ENCODE measurements around the gene CFB. TPM values are rescaled to one million over a fixed set of nuclear protein-coding genes. Genes with fewer than 3 reads are reported as not detected.
A peak's percentile ranks its signal among the peaks of the same experiment; 100 is the strongest.

CFB gene
- total RNA-seq, 1 experiment from 2014 or later = 0.31 TPM

DNA sequence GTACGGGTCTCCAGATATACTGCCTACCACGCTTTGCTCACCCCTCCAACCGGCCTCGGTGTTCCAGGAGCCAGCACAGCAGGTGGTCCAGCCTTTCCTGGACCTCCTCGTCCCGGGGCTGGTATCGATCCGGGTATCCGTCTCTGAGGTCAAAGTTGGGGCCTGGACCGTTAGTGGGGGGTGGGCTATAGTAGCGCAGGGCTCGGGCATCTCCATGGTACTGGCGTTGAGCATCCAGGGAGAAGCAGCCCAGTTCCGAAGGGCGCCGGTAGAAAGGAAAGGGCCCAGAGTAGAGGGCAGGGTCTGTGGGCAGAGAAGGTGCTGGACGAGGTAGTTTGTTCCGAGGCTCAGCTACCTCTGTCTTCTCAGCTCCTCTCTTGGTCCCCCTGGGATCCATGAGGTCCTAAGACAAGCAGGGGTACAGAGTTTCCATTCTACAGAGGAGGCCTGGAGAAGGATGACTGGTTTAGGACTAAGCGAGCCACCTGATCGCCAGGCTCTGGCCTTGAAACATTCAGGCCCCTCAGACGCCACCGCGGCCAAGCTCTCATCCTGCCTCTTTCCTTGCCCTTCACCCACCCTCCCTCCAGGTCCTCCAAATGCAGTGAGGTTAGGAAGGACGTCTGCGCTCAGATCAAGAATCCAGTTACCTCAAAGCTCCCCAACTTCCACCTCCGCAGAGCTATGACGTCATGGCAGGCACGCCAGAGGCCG is 25.5 kb downstream of the CFB start:
- Histone ChIP-seq H3K14ac (ENCODE audit: insufficient read depth, low read length) (peak overlapping the region; percentile 26; the same call in 1 of the 2 replicates), H3K23ac (ENCODE audit: insufficient read length, low read depth, low read length) (no peak overlapping the region), H3K79me1 (ENCODE audit: insufficient read depth, low read depth, low read length, poor library complexity, severe bottlenecking) (no peaks in the 10 kb centered on the region), H4K8ac (replicated peaks; ENCODE audit: insufficient read length, low read depth, low read length) (no peak overlapping the region), H2AFZ (ENCODE audit: low read length) (no peak overlapping the region), H3K23me2 (ENCODE audit: insufficient read length, low read depth, low read length, poor library complexity, severe bottlenecking) (peaks cover 6% of the 10 kb centered on the region), H2BK12ac (ENCODE audit: insufficient read length, low read depth, low read length) (peak overlapping the region; percentile 18), H3K18ac (ENCODE audit: insufficient read length, low read depth, low read length) (peak overlapping the region; percentile 78), H2AK5ac (ENCODE audit: insufficient read length, low read length) (no peak overlapping the region), H3K4me1 (ENCODE audit: insufficient read depth, low read length) (peaks cover 3% of the 10 kb centered on the region; the same call in 1 of the 2 replicates), H3K56ac (ENCODE audit: insufficient read length, low read depth, low read length) (no peak overlapping the region), H2BK20ac (ENCODE audit: low read depth, low read length, poor library complexity, severe bottlenecking) (no peak overlapping the region), H3K27ac (ENCODE audit: insufficient read length, low read depth, low read length) (peak overlapping the region; percentile 16), H2BK120ac (ENCODE audit: low read depth, low read length, poor library complexity, severe bottlenecking) (no peak overlapping the region), H3K4me2 (ENCODE audit: insufficient read depth, insufficient read length, low read length) (peak overlapping the region; percentile 94), H2BK15ac (ENCODE audit: low read depth, low read length) (no peak overlapping the region), H3K9me3 (ENCODE audit: control insufficient read depth, low read depth, low read length) (no peaks in the 10 kb centered on the region), H4K5ac (ENCODE audit: insufficient read length, low read depth, low read length) (peak overlapping the region; percentile 13), H3K79me2 (ENCODE audit: insufficient read depth, low read length) (no peaks in the 10 kb centered on the region; the same call in 1 of the 2 replicates), H3K27me3 (ENCODE audit: insufficient read depth, low read length) (no peaks in the 10 kb centered on the region), H3K9ac (ENCODE audit: extremely low read depth, insufficient read length, low read length) (peak overlapping the region; percentile 59), H4K91ac (ENCODE audit: insufficient read length, low read depth, low read length) (peak overlapping the region; percentile 2), H3T11ph (ENCODE audit: low read length) (no peak overlapping the region), H2BK5ac (ENCODE audit: insufficient read length, low read length) (no peak overlapping the region), H4K20me1 (ENCODE audit: control insufficient read depth, insufficient read depth, insufficient read length) (no peaks in the 10 kb centered on the region), H3K4ac (ENCODE audit: low read depth, low read length) (0 out of 2 replicates have a peak overlapping the region, but pooled peaks have one; percentile 3)
- Mint-ChIP-seq H3K4me1 (peaks cover 8 to 11% of the 10 kb centered on the region in 2 experiments), H3K27me3 (ENCODE audit: low read depth) (no peaks in the 10 kb centered on the region; the same call in 1 of the 2 replicates), H3K27ac (peak overlapping the region; percentile 95 to 100 (median 100)), H3K4me3 (peak overlapping the region; percentile 91 to 97), H3K9me3 (peaks cover 0 to 7% of the 10 kb centered on the region in 2 experiments; a peak in 2 of 5 replicates), H3K36me3 (ENCODE audit: insufficient read depth in 1 of 3, low read depth in 3 of 3) (peaks cover 33 to 62% (median 56%) of the 10 kb centered on the region in 3 experiments; a peak in 6 of 7 replicates)
- no CpG with 5 or more reads among the region's 29 CpGs for WGBS (ENCODE audit: extremely low coverage, insufficient read length, low lambda C conversion rate)
- DNase-seq = no peak
- TF ChIP-seq, protein P1, sequence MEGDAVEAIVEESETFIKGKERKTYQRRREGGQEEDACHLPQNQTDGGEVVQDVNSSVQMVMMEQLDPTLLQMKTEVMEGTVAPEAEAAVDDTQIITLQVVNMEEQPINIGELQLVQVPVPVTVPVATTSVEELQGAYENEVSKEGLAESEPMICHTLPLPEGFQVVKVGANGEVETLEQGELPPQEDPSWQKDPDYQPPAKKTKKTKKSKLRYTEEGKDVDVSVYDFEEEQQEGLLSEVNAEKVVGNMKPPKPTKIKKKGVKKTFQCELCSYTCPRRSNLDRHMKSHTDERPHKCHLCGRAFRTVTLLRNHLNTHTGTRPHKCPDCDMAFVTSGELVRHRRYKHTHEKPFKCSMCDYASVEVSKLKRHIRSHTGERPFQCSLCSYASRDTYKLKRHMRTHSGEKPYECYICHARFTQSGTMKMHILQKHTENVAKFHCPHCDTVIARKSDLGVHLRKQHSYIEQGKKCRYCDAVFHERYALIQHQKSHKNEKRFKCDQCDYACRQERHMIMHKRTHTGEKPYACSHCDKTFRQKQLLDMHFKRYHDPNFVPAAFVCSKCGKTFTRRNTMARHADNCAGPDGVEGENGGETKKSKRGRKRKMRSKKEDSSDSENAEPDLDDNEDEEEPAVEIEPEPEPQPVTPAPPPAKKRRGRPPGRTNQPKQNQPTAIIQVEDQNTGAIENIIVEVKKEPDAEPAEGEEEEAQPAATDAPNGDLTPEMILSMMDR (conservative IDR thresholded peaks at IDR 0.05) = no peak
